GM12878 (cell line): Measurements from ENCODE around the gene TPT1. TPM values are rescaled to one million over a fixed set of nuclear protein-coding genes. Genes with fewer than 3 reads are reported as not detected.

ENCODE experiments used
- ATAC-seq: fragments of 200-7000 bp; cut with Tn5 transposase; 3 replicates; pipeline ENCODE4 v1.9.1; 2020; ENCODE audit warnings: mild to moderate bottlenecking, moderate library complexity
- BruUV-seq: library from RNA; stranded (reverse); fragments of 400-500 nt; replicated peaks from 2 replicates; lab custom pipeline; 2021; lab: Mats Ljungman, UMichigan
- CTCF ChIA-PET: fragments of 300-600 bp; sonication (Branson Sonifier 250); formaldehyde crosslinking; extraction: SDS; loops from one replicate; lab custom pipeline; 2021; ENCODE audit warnings: inconsistent platforms; lab: Yijun Ruan, JAX
- POLR2A ChIA-PET: fragments of 350-600 bp; formaldehyde crosslinking; extraction: SDS; loops from one replicate; lab custom pipeline; 2021; ENCODE audit warnings: inconsistent platforms; lab: Charles Lee
- RAD21 ChIA-PET: fragments of 300-600 bp; sonication (Branson Sonifier 250); formaldehyde crosslinking; loops from one replicate; lab custom pipeline; 2023; ENCODE audit warnings: antibody characterized with exemption; ENCODE audit not compliant: unreplicated experiment; lab: Charles Lee
- SMC1A ChIA-PET: fragments of 300-600 bp; sonication (Branson Sonifier 250); formaldehyde crosslinking; loops from one replicate; lab custom pipeline; 2023; ENCODE audit not compliant: unreplicated experiment, uncharacterized antibody; lab: Charles Lee
- DNase-seq: peaks from one replicate; pipeline ENCODE4 v3.0.0-alpha.2; 2011; ENCODE audit warnings: low read depth, low spot score
- FAIRE-seq: peaks from 3 replicates; lab custom pipeline; 2011; peaks lifted over from hg19 to GRCh38; lab: Jason Lieb, UNC
- H2AFZ ChIP-seq: 2 replicates; pipeline ENCODE4 v1.6.0; 2011; ENCODE audit warnings: low read depth, low read length, control low read depth; ENCODE audit not compliant: control insufficient read depth
- H3K27ac ChIP-seq: 2 replicates; pipeline ENCODE4 v1.5.1; 2011; ENCODE audit warnings: control low read depth; ENCODE audit not compliant: control insufficient read depth, insufficient read depth
- H3K27me3 ChIP-seq, 2 experiments: replicated peaks in 1 of 2; 2 replicates each; pipeline versions ENCODE4 v1.6.0 to v1.6.1; 2011; ENCODE audit warnings: low read length in 1 of 2; ENCODE audit not compliant: control insufficient read depth in 2 of 2, insufficient read depth in 2 of 2
- H3K36me3 ChIP-seq, 2 experiments: 2 replicates each; pipeline ENCODE4 v1.5.1; 2011; ENCODE audit warnings: low read length in 1 of 2; ENCODE audit not compliant: control insufficient read depth in 2 of 2, insufficient read depth in 2 of 2
- H3K4me1 ChIP-seq: 2 replicates; pipeline ENCODE4 v1.6.1; 2011; ENCODE audit warnings: mild to moderate bottlenecking, low read length, moderate library complexity, mixed read lengths; ENCODE audit not compliant: control insufficient read depth, insufficient read depth
- H3K4me2 ChIP-seq: 2 replicates; pipeline ENCODE4 v1.6.0; 2011; ENCODE audit warnings: control low read depth; ENCODE audit not compliant: control insufficient read depth, insufficient read depth
- H3K4me3 ChIP-seq: fragments of 200-600 bp; sonication (generic); 2 replicates; pipeline ENCODE4 v1.5.1; 2016
- H3K79me2 ChIP-seq: 2 replicates; pipeline ENCODE4 v1.6.0; 2011; ENCODE audit warnings: low read length; ENCODE audit not compliant: control insufficient read depth, insufficient read depth
- H3K9ac ChIP-seq: 2 replicates; pipeline ENCODE4 v1.8.0; 2011; ENCODE audit warnings: low read length, control low read depth, mixed read lengths; ENCODE audit not compliant: control insufficient read depth, insufficient read depth
- H3K9me3 ChIP-seq: replicated peaks from 3 replicates; pipeline ENCODE4 v1.5.1; 2011; ENCODE audit warnings: mild to moderate bottlenecking, low read length; ENCODE audit not compliant: control insufficient read depth, insufficient read depth
- H4K20me1 ChIP-seq: 2 replicates; pipeline ENCODE4 v1.6.0; 2011; ENCODE audit not compliant: control insufficient read depth, insufficient read depth
- CBX5 ChIP-seq: sonication (generic); IDR thresholded peaks from 2 replicates; pipeline ENCODE4 v1.6.1; 2016; ENCODE audit warnings: low read depth, moderate library complexity, mild to moderate bottlenecking, inconsistent platforms
- FOXK2 ChIP-seq: fragments of 450-650 bp; IDR thresholded peaks from 2 replicates; pipeline ENCODE4 v1.6.1; 2017; ENCODE audit warnings: mild to moderate bottlenecking, moderate library complexity
- IKZF2 ChIP-seq, 2 experiments: fragments of 450-650 bp; IDR thresholded peaks; 2 replicates each; pipeline ENCODE4 v1.6.1; 2017; ENCODE audit warnings: mild to moderate bottlenecking in 2 of 2, moderate library complexity in 2 of 2
- NFIC ChIP-seq: IDR thresholded peaks from 2 replicates; pipeline ENCODE4 v1.6.1; 2012; ENCODE audit warnings: low read depth, mild to moderate bottlenecking, inconsistent platforms, low read length, moderate library complexity
- SIX5 ChIP-seq: IDR thresholded peaks from 2 replicates; pipeline ENCODE4 v1.6.1; 2011; ENCODE audit warnings: mild to moderate bottlenecking, low read depth, low read length, moderate library complexity; ENCODE audit not compliant: severe bottlenecking
- SREBF1 ChIP-seq: IDR thresholded peaks from 2 replicates; pipeline ENCODE4 v1.6.1; 2012; ENCODE audit warnings: mild to moderate bottlenecking, low read length
- SUZ12 ChIP-seq: fragments of 200-600 bp; sonication (generic); IDR thresholded peaks from one replicate; pipeline ENCODE4 v1.6.1; 2018; ENCODE audit warnings: antibody characterized with exemption, mild to moderate bottlenecking; ENCODE audit not compliant: unreplicated experiment
- TCF7 ChIP-seq: IDR thresholded peaks from 2 replicates; pipeline ENCODE4 v1.6.1; 2014; ENCODE audit warnings: antibody characterized with exemption, borderline replicate concordance
- WRNIP1 ChIP-seq: IDR thresholded peaks from 2 replicates; pipeline ENCODE4 v1.6.1; 2011; ENCODE audit warnings: low read depth, low read length, improper control_type of control experiment, borderline replicate concordance
- WGBS: methylation state at CpG from one replicate; pipeline ENCODE4 v1.1.6; 2016; ENCODE audit warnings: low lambda C conversion rate; ENCODE audit not compliant: insufficient replicate concordance, insufficient coverage; ENCODE audit errors: missing lambda C conversion rate; 5-methylcytosine and 5-hydroxymethylcytosine counted together
- in situ Hi-C: fragments of 300-500 bp; cut with MboI; formaldehyde crosslinking; loops from 9 replicates; pipeline ENCODE4 v1.14.3; 2018; ENCODE audit warnings: mixed read lengths
- intact Hi-C: fragments of 100-400 bp; cut with micrococcal nuclease; formaldehyde crosslinking; loops from one replicate; pipeline ENCODE4 v1.14.2; 2022; ENCODE audit not compliant: unreplicated experiment
- polyA plus RNA-seq, 11 experiments: library from polyadenylated mRNA; depleted of rRNA in 4 of 11; unstranded in 6 of 11; stranded (reverse) in 5 of 11; fragments of >200 nt; fragmentation: Nextera tagmentation in 4 of 11; fragmentation: Illumina TruSeq in 1 of 11; extraction: Ambion mirVana in 4 of 11; extraction: Trizol in 1 of 11; gene quantifications; 1 replicate in 1 of 11; 2 replicates in 10 of 11; pipeline versions ENCODE4 v1.2.1 to v1.2.3, GENCODE V29; 2011 to 2016; ENCODE audit warnings: inconsistent platforms in 2 of 11, missing spikeins in 2 of 11, low read depth in 1 of 11
- total RNA-seq, 4 experiments: library from RNA; depleted of rRNA in 3 of 4; stranded (reverse); fragments of >200 nt in 3 of 4; fragmentation: Illumina TruSeq in 1 of 4; extraction: Trizol in 1 of 4; gene quantifications; 2 replicates each; pipeline versions ENCODE4 v1.2.1 to v1.2.3, GENCODE V29; 2013 to 2021
- TF ChIP-seq, protein P1 (sequence below): IDR thresholded peaks from 2 replicates; pipeline ENCODE4 v1.6.1; 2011; ENCODE audit warnings: low read depth, low read length, improper control_type of control experiment, borderline replicate concordance

Gene TPT1
- total and polyA plus RNA-seq, 10 of the 15 experiments (the other 5 are each of a cell fraction or from before 2014, with no cell fraction given) = 1,038 to 5,925 (median 2,336) TPM

DNA sequence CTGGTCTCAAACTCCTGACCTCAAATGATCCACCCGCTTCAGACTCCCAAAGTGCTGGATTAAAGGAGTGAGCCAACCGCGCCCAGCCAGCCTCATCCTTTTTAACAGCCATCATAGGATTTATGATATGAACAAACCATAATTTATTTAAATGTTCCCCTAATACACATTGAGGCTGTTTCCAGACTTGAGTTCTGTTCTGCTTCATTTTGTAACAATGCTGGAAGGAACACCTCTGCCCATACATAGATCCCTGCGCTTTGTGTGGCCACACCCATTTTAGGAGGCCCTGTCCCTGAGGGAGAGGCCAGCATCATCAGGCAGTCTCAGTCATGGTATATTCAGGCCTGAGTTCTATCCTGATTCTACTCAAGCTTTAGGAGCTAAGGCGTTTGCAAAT lies 35.9 kb downstream of the TPT1 start:
- WGBS = 73% methylated on average over 5 of the region's 5 CpGs
- no peak overlapping the region for H3K4me2 ChIP-seq
- H3K36me3 ChIP-seq = no peaks in the 10 kb centered on the region
- intact Hi-C loops = loop anchor here (5.0 kb wide), 1 partner anchor 818 kb away; no protein-coding TSS in a partner anchor
- H3K4me1 ChIP-seq = no peaks in the 10 kb centered on the region
- H4K20me1 ChIP-seq = no peaks in the 10 kb centered on the region
- SMC1A ChIA-PET = interaction anchor here (1.0 to 5.0 kb wide), 2 partner anchors 20 to 258 kb away, joined by 3 to 26 read pairs; no protein-coding TSS in a partner anchor
- no TSS peak for BruUV-seq
- H2AFZ ChIP-seq = no peak overlapping the region
- no peak overlapping the region for H3K9ac ChIP-seq
- POLR2A ChIA-PET = no interaction called here
- CTCF ChIA-PET = interaction anchor here (0.6 to 2.4 kb wide), 3 partner anchors 64 to 308 kb away, joined by 3 to 18 read pairs (median 4); no protein-coding TSS in a partner anchor
- FAIRE-seq (no peak), ATAC-seq (no peak), DNase-seq (no peak)
- in situ Hi-C loops = loop anchor here (5.0 to 25.0 kb wide), 2 partner anchors 258 to 818 kb away; no protein-coding TSS in a partner anchor
- TF ChIP-seq NFIC (no peak), IKZF2 (IDR thresholded peaks at IDR 0.05) (no peak), SIX5 (no peak), WRNIP1 (no peak), SUZ12 (no peak), FOXK2 (no peak), SREBF1 (no peak), TCF7 (no peak), CBX5 (no peak)
- TF ChIP-seq, protein P1, sequence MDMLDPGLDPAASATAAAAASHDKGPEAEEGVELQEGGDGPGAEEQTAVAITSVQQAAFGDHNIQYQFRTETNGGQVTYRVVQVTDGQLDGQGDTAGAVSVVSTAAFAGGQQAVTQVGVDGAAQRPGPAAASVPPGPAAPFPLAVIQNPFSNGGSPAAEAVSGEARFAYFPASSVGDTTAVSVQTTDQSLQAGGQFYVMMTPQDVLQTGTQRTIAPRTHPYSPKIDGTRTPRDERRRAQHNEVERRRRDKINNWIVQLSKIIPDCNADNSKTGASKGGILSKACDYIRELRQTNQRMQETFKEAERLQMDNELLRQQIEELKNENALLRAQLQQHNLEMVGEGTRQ = no peak
- H3K9me3 ChIP-seq = no peaks in the 10 kb centered on the region
- H3K79me2 ChIP-seq = no peaks in the 10 kb centered on the region
- no peak overlapping the region for H3K4me3 ChIP-seq
- no peaks in the 10 kb centered on the region; a peak in 1 of 4 replicates for H3K27me3 ChIP-seq
- RAD21 ChIA-PET = no interaction called here
- no peak overlapping the region for H3K27ac ChIP-seq
